GM15510 (cell line): ENCODE results near the gene SPTBN4.
A peak's percentile ranks its signal among the peaks of the same experiment; 100 is the strongest.

Experiments used
- POLR2A ChIP-seq: IDR thresholded peaks from 3 replicates; pipeline ENCODE4 v1.6.1; 2011; ENCODE audit warnings: borderline replicate concordance; ENCODE audit not compliant: insufficient read length; ENCODE audit errors: extremely low read depth

Gene SPTBN4

GRCh38 chr19:40555978-40556689, 89.3 kb downstream of the SPTBN4 start:
- TF ChIP-seq POLR2A = no peak

GRCh38 chr19:40556953-40557530, 90.2 kb downstream of the SPTBN4 start:
- no peak for TF ChIP-seq POLR2A

GRCh38 chr19:40559394-40559793, 92.6 kb downstream of the SPTBN4 start:
- no peak for TF ChIP-seq POLR2A

- TF ChIP-seq POLR2A = no peak
Observed at GRCh38 chr19:40560092-40560507, 93.3 kb downstream of the SPTBN4 start.

- no peak for TF ChIP-seq POLR2A
Observed at GRCh38 chr19:40561947-40562346, 95.1 kb downstream of the SPTBN4 start.

- no peak for TF ChIP-seq POLR2A
Observed at GRCh38 chr19:40565355-40565754, 98.6 kb downstream of the SPTBN4 start.

GRCh38 chr19:40565910-40566495, 99.2 kb downstream of the SPTBN4 start:
- TF ChIP-seq POLR2A = no peak

- TF ChIP-seq POLR2A = no peak
Observed at GRCh38 chr19:40567040-40567749, 100.4 kb downstream of the SPTBN4 start.

GRCh38 chr19:40567750-40568494, 101.1 kb downstream of the SPTBN4 start:
- TF ChIP-seq POLR2A = no peak

- peak; percentile 22 for TF ChIP-seq POLR2A
Observed at GRCh38 chr19:40570313-40571004, 103.7 kb downstream of the SPTBN4 start.

- no peak for TF ChIP-seq POLR2A
Observed at GRCh38 chr19:40571005-40571318, 104.2 kb downstream of the SPTBN4 start.

GRCh38 chr19:40571831-40572495, 105.2 kb downstream of the SPTBN4 start:
- TF ChIP-seq POLR2A = no peak

GRCh38 chr19:40575326-40575725, 108.5 kb downstream of the SPTBN4 start:
- TF ChIP-seq POLR2A = no peak

GRCh38 chr19:40576151-40576584, 109.4 kb downstream of the SPTBN4 start:
- TF ChIP-seq POLR2A = no peak
